Common myeloid progenitor, CD34-positive (primary cell): ENCODE data around the gene MAGI2.
"Not testable (repeated sequence)": the region's sequence is repeated elsewhere in the genome, so short reads cannot be mapped to it uniquely, and the experiment has no call there.

ENCODE experiments used
- CTCF ChIA-PET: fragments of 350-600 bp; sonication (Branson Sonifier 250); formaldehyde crosslinking; loops from one replicate; lab custom pipeline; 2021; ENCODE audit warnings: antibody characterized with exemption; lab: Charles Lee
- POLR2A ChIA-PET: fragments of 350-600 bp; sonication (Branson Sonifier 250); formaldehyde crosslinking; loops from one replicate; lab custom pipeline; 2021; ENCODE audit warnings: antibody characterized with exemption; lab: Charles Lee
- DNase-seq, 3 donors: peaks; one replicate each; pipeline versions ENCODE4 v3.0.0 to v3.0.0-alpha.2; 2013
- H3K27ac ChIP-seq, 2 experiments: 1 replicate in 1 of 2; 2 replicates in 1 of 2; pipeline ENCODE4 v1.7.0; 2013; ENCODE audit warnings: inconsistent platforms in 2 of 2, low read length in 2 of 2, mild to moderate bottlenecking in 2 of 2, low read depth in 1 of 2, moderate library complexity in 1 of 2; ENCODE audit not compliant: severe bottlenecking in 2 of 2, insufficient read depth in 1 of 2, poor library complexity in 1 of 2
- H3K27me3 ChIP-seq, 5 experiments: replicated peaks in 2 of 5; 1 replicate in 3 of 5; 2 replicates in 2 of 5; pipeline versions ENCODE4 v1.6.1 to v1.7.0; 2013; ENCODE audit warnings: low read length in 4 of 5, mild to moderate bottlenecking in 2 of 5, moderate library complexity in 2 of 5, inconsistent platforms in 1 of 5; ENCODE audit not compliant: insufficient read depth in 5 of 5, control insufficient read depth in 4 of 5
- H3K36me3 ChIP-seq, 4 experiments: 1 replicate in 2 of 4; 2 replicates in 2 of 4; pipeline versions ENCODE4 v1.6.1 to v1.7.0; 2013; ENCODE audit warnings: low read length in 3 of 4, control low read depth in 1 of 4, mild to moderate bottlenecking in 1 of 4; ENCODE audit not compliant: control insufficient read depth in 4 of 4, insufficient read depth in 4 of 4
- H3K4me1 ChIP-seq, 4 experiments: 1 replicate in 3 of 4; 2 replicates in 1 of 4; pipeline versions ENCODE4 v1.6.1 to v1.7.1; 2013; ENCODE audit warnings: low read length in 3 of 4, mild to moderate bottlenecking in 3 of 4, control low read depth in 1 of 4, inconsistent platforms in 1 of 4, moderate library complexity in 1 of 4; ENCODE audit not compliant: control insufficient read depth in 4 of 4, insufficient read depth in 4 of 4; ENCODE audit errors: control extremely low read depth in 1 of 4
- H3K4me3 ChIP-seq, 7 experiments: 1 replicate in 4 of 7; 2 replicates in 3 of 7; pipeline versions ENCODE4 v1.5.1 to v1.7.0; 2013; ENCODE audit warnings: mild to moderate bottlenecking in 7 of 7, low read length in 6 of 7, moderate library complexity in 6 of 7, inconsistent platforms in 2 of 7, low read depth in 2 of 7, control low read depth in 1 of 7; ENCODE audit not compliant: insufficient read depth in 4 of 7, control insufficient read depth in 1 of 7; ENCODE audit errors: extremely low read depth in 1 of 7
- H3K9me3 ChIP-seq, 5 experiments: 1 replicate in 4 of 5; 2 replicates in 1 of 5; pipeline versions ENCODE4 v1.6.1 to v1.7.1; 2013; ENCODE audit warnings: low read length in 4 of 5, mild to moderate bottlenecking in 2 of 5, inconsistent platforms in 1 of 5, low read depth in 1 of 5, moderate library complexity in 1 of 5; ENCODE audit not compliant: control insufficient read depth in 4 of 5, insufficient read depth in 2 of 5; ENCODE audit errors: control extremely low read depth in 1 of 5
- WGBS: methylation state at CpG from one replicate; pipeline ENCODE4 v1.1.5; 2013; ENCODE audit not compliant: insufficient coverage; 5-methylcytosine and 5-hydroxymethylcytosine counted together

The MAGI2 gene

DNA sequence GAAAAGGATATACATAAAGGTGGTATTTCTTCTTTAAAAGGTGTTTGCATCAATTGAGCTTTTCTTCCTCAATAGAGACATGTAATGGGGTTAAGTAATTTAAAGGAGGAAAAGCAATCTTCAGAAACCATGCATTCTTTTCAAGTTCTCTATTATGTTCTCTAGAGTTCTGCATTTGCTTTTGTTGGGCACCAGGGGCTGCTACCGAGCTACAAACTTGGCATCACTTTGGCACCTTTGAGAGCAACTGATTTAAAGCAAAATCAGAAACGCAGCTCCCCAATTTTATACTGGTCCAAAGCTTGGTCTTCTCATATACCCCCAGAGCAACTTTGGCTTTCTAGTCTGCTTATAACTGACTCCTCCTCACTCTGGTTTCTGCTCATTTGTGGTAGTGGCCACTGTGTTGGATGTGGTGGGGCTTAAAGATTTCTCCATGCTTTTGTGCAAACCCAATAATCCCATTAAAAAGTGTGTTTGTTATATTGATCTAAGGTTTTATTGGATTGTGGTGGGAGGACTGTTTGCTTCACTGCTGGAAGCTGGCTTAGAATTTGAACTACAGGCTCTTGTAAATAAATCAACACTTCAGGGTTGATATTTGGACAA lies 942.8 kb downstream of the MAGI2 start:
- Histone ChIP-seq H3K4me3 (no peak overlapping the region), H3K36me3 (no peaks in the 10 kb centered on the region), H3K27me3 (no peaks in the 10 kb centered on the region), H3K4me1 (no peaks in the 10 kb centered on the region), H3K9me3 (no peaks in the 10 kb centered on the region), H3K27ac (no peak overlapping the region)
- WGBS, result 7% methylated on average over 2 of the region's 2 CpGs
- CTCF ChIA-PET, result interaction anchor here (0.7 to 1.7 kb wide), 3 partner anchors 19 to 1529 kb away, joined by 3 to 6 read pairs (median 5); no protein-coding TSS in a partner anchor
- POLR2A ChIA-PET, result no interaction called here
- DNase-seq, result peak; percentile 18 to 54 (median 49)

DNA sequence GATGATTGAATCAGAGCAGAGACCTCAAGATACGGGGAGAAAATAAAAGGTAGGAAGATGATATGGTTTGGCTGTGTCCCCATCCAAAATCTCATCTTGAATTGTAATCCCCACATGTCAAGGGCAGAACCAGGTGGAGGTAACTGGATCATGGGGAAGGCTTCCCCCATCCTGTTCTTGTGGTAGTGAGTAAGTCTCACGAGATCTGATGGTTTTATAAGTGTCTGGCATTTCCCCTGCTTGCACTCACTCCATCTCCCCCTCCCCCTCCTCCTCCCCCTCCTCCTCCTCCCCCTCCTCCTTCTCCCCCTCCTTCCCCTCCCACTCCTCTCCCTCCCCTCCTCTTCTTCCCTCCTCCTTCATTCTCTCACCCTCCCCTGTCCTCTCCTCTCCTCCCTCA lies 950.2 kb downstream of the MAGI2 start:
- WGBS, result 100% methylated on average over 1 of the region's 2 CpGs
- CTCF ChIA-PET, H3K27ac ChIP-seq, POLR2A ChIA-PET, H3K36me3 ChIP-seq, H3K4me1 ChIP-seq, H3K9me3 ChIP-seq, H3K27me3 ChIP-seq, H3K4me3 ChIP-seq, DNase-seq: not testable (repeated sequence)

DNA sequence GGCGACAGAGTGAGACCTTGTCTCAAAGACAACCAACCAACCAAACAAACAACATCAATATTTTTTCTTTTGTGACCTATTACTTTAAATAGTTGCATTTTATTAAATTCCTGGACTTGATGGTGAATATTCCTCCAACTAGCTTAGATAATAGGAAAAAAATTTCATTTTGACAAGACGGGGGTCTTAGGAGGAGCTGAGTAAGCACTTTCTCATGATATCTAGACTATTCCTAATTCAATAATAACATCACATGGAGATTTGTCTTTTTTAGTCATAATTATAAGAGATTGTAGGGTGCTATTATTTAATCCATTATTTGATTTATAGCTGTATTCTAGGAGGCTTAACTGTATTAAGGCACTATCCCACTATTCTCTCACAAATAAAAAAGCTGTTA lies 952.4 kb downstream of the MAGI2 start:
- POLR2A ChIA-PET, result no interaction called here

DNA sequence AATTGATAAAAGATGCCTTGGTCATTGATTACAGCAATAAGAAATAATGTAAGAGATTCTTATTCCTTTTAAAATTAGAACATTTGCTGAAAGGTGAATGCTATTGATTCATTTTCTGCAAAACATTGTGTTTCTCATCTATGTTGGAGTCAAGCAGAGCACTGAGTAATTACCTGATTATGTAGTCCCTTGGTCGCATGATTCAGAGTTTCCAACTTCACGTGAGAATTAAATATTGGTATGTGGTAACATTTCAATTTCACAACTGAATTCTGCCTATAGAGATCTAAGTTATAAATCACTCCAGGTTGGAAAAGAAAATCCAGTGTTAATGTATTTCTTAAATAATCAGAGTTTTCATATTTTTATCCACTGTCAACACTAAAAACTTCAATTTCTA lies 953.5 kb downstream of the MAGI2 start:
- Histone ChIP-seq H3K27ac (no peak overlapping the region), H3K4me1 (no peaks in the 10 kb centered on the region), H3K9me3 (no peaks in the 10 kb centered on the region), H3K4me3 (no peak overlapping the region), H3K27me3 (no peaks in the 10 kb centered on the region), H3K36me3 (no peaks in the 10 kb centered on the region)
- no CpG with 5 or more reads among the region's 2 CpGs for WGBS
- ChIA-PET CTCF (no interaction called here), POLR2A (no interaction called here)
- DNase-seq, result no peak

More for the DNA sequence above, 952.4 kb downstream of the MAGI2 start:
- Histone ChIP-seq H3K27ac (no peak overlapping the region), H3K36me3 (no peaks in the 10 kb centered on the region), H3K27me3 (no peaks in the 10 kb centered on the region), H3K4me3 (no peak overlapping the region), H3K4me1 (no peaks in the 10 kb centered on the region), H3K9me3 (no peaks in the 10 kb centered on the region)
- DNase-seq, result no peak
- WGBS, result no CpG with 5 or more reads among the region's 2 CpGs
- CTCF ChIA-PET, result interaction anchor here (1.1 kb wide), 1 partner anchor 14 kb away, joined by 3 read pairs; no protein-coding TSS in a partner anchor

DNA sequence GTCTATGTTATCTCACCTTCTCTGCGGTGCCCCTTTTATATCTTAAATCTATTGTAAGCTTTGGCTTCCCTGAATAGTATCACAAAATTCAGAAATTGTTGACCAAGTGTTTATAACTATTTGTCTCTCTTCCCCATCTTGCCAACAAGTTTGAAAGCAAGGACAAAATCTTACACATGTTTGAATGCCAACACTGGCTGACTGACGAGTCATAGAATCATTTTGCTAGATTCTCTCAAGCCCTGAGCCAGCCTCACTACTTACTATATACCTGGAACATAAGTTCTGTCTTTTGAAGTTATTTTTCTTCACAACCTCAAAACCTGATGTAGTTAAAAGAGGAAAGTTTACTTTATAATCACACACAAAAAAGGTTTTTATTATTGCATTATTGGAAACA lies 954.2 kb downstream of the MAGI2 start:
- Histone ChIP-seq H3K4me1 (no peaks in the 10 kb centered on the region), H3K27me3 (no peaks in the 10 kb centered on the region), H3K4me3 (no peak overlapping the region), H3K36me3 (no peaks in the 10 kb centered on the region), H3K9me3 (no peaks in the 10 kb centered on the region), H3K27ac (no peak overlapping the region)
- no peak for DNase-seq
- ChIA-PET CTCF (no interaction called here), POLR2A (no interaction called here)
- 100% methylated on average over 1 of the region's 2 CpGs for WGBS

DNA sequence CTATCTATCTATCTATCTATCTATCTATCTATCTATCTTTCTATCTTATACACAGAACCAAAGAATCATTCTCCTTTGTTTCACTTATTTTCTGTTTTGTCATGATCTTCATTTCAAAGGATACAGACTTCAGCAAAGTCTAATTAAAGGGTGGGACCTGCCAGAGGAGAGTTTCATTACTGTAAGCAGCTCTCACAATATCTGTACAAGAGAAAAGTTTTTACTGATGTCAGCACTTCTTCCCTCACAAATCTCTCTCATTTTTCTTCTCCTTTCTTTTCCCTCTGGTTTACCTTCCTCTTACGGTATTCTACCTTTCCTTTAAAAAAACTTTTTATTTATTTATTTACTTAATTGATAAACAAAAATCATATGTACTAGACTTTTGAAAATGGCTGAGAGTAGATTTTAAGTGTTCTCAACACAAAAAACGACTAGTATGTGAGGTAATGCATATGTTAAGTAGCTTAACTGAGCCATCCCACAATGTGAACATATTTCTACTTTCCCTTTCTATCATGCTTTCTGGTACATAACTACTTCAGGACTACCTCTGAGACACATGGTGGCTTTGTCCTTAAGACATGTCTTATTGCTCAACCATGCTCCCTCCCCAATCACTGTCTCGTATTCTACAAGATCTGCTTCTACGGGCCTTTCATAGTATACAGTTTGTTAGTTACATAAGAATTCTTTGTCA lies 955.6 kb downstream of the MAGI2 start:
- Histone ChIP-seq H3K4me3 (no peak overlapping the region), H3K36me3 (no peaks in the 10 kb centered on the region), H3K27me3 (no peaks in the 10 kb centered on the region), H3K27ac (no peak overlapping the region), H3K9me3 (no peaks in the 10 kb centered on the region), H3K4me1 (no peaks in the 10 kb centered on the region)
- ChIA-PET CTCF (no interaction called here), POLR2A (no interaction called here)
- no CpG with 5 or more reads among the region's 4 CpGs for WGBS
- DNase-seq, result no peak

DNA sequence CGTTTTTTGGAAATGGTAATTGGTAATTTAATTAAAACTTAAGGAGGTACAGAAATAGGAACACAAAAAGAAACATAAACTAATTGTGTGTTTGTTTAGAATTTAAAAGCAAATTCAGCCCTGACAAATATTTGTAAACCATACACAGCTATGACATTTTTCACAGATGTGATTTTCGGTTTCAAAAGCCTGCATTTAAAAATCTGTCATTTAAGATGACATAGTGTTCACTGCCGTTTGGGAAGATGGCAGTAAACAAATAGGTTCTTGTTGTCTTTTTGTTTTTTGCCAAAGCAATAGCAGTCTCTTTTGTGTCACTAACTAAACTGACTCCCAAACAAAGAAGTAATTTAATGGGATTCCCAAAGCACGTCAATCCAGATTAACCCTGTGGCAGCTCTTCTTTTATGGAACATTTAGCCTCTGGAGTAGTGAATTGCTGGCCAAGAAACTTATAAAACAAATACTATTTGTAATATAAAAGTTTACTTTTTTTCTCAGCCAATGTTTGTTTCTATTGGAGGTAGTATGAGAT lies 957.3 kb downstream of the MAGI2 start:
- Histone ChIP-seq H3K36me3 (no peaks in the 10 kb centered on the region), H3K9me3 (no peaks in the 10 kb centered on the region), H3K4me1 (no peaks in the 10 kb centered on the region), H3K27ac (no peak overlapping the region), H3K27me3 (no peaks in the 10 kb centered on the region), H3K4me3 (no peak overlapping the region)
- ChIA-PET POLR2A (no interaction called here), CTCF (interaction anchor here (1.2 kb wide), 1 partner anchor 14 kb away, joined by 3 read pairs; no protein-coding TSS in a partner anchor)
- no peak for DNase-seq
- WGBS, result 80% methylated on average over 2 of the region's 4 CpGs
